ENCODE results near the gene PIGZ. TPM values are rescaled to one million over a fixed set of nuclear protein-coding genes. Genes with fewer than 3 reads are reported as not detected.

The PIGZ gene
- total and polyA plus RNA-seq, 10 donors = 2.0 to 5.1 (median 2.5) TPM

DNA sequence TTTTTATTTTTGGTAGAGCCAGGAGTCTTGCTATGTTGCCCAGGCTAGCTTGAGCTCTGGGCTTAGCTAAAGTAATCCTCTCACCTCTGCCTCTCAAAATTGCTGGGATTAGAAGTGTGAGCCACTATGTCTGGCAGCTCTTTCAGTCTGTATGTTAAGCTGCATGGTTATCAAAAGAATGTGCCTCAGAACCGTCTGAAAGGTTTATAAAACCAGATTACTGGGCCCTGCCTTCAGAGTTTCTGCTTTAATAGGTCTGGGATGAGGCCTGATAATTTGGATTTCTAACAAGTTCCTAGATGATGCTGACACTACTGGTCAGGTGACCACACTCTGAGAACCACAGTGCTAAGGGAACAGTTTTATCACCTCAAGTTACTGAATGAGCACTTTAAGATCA is 66.3 kb downstream of the PIGZ start:
- intact Hi-C loops (cut with DNase I; ENCODE audit: low total_unique reads) = no loop called here
- WGBS, 5 donors = 81 to 97% (median 91%) methylated on average over 1 of the region's 1 CpG
- TF ChIP-seq POLR2A (IDR thresholded peaks at IDR 0.05) = no peak
- TF ChIP-seq, protein P1, sequence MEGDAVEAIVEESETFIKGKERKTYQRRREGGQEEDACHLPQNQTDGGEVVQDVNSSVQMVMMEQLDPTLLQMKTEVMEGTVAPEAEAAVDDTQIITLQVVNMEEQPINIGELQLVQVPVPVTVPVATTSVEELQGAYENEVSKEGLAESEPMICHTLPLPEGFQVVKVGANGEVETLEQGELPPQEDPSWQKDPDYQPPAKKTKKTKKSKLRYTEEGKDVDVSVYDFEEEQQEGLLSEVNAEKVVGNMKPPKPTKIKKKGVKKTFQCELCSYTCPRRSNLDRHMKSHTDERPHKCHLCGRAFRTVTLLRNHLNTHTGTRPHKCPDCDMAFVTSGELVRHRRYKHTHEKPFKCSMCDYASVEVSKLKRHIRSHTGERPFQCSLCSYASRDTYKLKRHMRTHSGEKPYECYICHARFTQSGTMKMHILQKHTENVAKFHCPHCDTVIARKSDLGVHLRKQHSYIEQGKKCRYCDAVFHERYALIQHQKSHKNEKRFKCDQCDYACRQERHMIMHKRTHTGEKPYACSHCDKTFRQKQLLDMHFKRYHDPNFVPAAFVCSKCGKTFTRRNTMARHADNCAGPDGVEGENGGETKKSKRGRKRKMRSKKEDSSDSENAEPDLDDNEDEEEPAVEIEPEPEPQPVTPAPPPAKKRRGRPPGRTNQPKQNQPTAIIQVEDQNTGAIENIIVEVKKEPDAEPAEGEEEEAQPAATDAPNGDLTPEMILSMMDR (IDR thresholded peaks at IDR 0.05 in 8 of 11, conservative IDR thresholded peaks at IDR 0.05 in 3 of 11) = no peak
- no peak for TF ChIP-seq POLR2AphosphoS5 (IDR thresholded peaks at IDR 0.05)
- H3K27me3 ChIP-seq (replicated peaks in 1 of 7) = no peaks in the 10 kb centered on the region
- H3K27ac ChIP-seq = no peak overlapping the region
- no peaks in the 10 kb centered on the region for H3K4me1 ChIP-seq
- H3K9me3 ChIP-seq = no peaks in the 10 kb centered on the region
- H3K4me3 ChIP-seq = no peak overlapping the region
- no peak for DNase-seq
- H3K36me3 ChIP-seq = peaks cover 3 to 85% (median 67%) of the 10 kb centered on the region in 6 donors

DNA sequence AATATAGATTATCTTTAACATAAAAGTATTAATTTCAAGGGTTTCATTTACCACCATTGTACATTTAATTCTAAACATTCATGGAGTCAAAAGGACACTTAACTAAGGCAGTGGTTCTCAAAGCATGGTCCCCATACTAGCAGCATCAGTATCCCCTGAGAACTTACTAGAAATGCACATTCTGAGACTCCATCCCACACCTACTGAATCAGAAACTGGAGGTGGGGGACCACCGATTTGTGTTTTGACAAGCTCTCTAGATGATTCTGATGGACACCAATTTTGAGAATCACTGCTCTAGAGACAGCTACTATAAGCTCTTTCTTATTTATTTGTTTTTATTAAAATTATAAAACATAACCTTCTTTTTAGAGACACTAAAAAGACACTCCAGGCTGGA is 66.9 kb downstream of the PIGZ start:
- 64 to 92% (median 79%) methylated on average over 1 of the region's 1 CpG for WGBS, 5 donors
- intact Hi-C loops (cut with DNase I; ENCODE audit: low total_unique reads) = no loop called here
- Histone ChIP-seq H3K36me3 (peaks cover 3 to 80% (median 64%) of the 10 kb centered on the region in 6 donors), H3K4me3 (no peak overlapping the region), H3K27me3 (replicated peaks in 1 of 7) (no peaks in the 10 kb centered on the region), H3K27ac (no peak overlapping the region), H3K9me3 (no peaks in the 10 kb centered on the region), H3K4me1 (no peaks in the 10 kb centered on the region)
- TF ChIP-seq POLR2AphosphoS5 (IDR thresholded peaks at IDR 0.05) = no peak
- no peak for TF ChIP-seq POLR2A (IDR thresholded peaks at IDR 0.05)
- TF ChIP-seq, protein P1 (IDR thresholded peaks at IDR 0.05 in 8 of 11, conservative IDR thresholded peaks at IDR 0.05 in 3 of 11) = no peak
- DNase-seq = no peak

Other genes starting within 250 kb of the PIGZ start
- 100 to 1,000 TPM in 5 of 7 donors, 10 to 100 TPM in 2; 95.1 to 113 (median 108) TPM for gene PAK2, start 229.0 kb downstream of the PIGZ start, total RNA-seq
- 10 to 100 TPM; 21.2 to 34.9 (median 25.1) TPM for gene PAK2, start 229.0 kb downstream of the PIGZ start, polyA plus RNA-seq
- gene SENP5, start 100.9 kb downstream of the PIGZ start, total RNA-seq = 10 to 100 TPM; 41.7 to 59.6 (median 52.5) TPM
- 1 to 10 TPM; 5.0 to 8.7 (median 5.5) TPM for gene SENP5, start 100.9 kb downstream of the PIGZ start, polyA plus RNA-seq
- gene NCBP2, start 26.3 kb downstream of the PIGZ start, total RNA-seq = 10 to 100 TPM; 44.6 to 50.2 (median 48.7) TPM
- 10 to 100 TPM; 53.7 to 61.1 (median 56.9) TPM for gene NCBP2, start 26.3 kb downstream of the PIGZ start, polyA plus RNA-seq
- 1 to 10 TPM in 5 of 7 donors, under 1 TPM in 2; 0.65 to 3.9 (median 1.8) TPM for gene MELTF, start 61.0 kb upstream of the PIGZ start, total RNA-seq
- gene MELTF, start 61.0 kb upstream of the PIGZ start, polyA plus RNA-seq = under 1 TPM; 0.41 to 0.77 (median 0.67) TPM